CD14-positive monocyte (primary cell): ENCODE data around the gene TYR. TPM values are rescaled to one million over a fixed set of nuclear protein-coding genes. Genes with fewer than 3 reads are reported as not detected.

Experiments
- DNase-seq, 3 donors: peaks; one replicate each; pipeline ENCODE4 v3.0.0-alpha.2; 2011 to 2022
- H2AFZ ChIP-seq: 2 replicates; pipeline ENCODE4 v1.6.0; 2012; ENCODE audit warnings: mild to moderate bottlenecking, low read depth, low read length, inconsistent platforms; ENCODE audit not compliant: insufficient read depth, poor library complexity, severe bottlenecking
- H3K27ac ChIP-seq, 2 donors: 1 replicate in 1 of 2; 2 replicates in 1 of 2; pipeline ENCODE4 v1.5.1; 2012 to 2013; ENCODE audit warnings: low read length in 2 of 2, control low read depth in 1 of 2, inconsistent platforms in 1 of 2, low read depth in 1 of 2, mild to moderate bottlenecking in 1 of 2
- H3K27me3 ChIP-seq, 2 donors: one replicate each; pipeline versions ENCODE4 v1.6.0 to v1.6.1; 2011 to 2013; ENCODE audit warnings: low read length in 2 of 2; ENCODE audit not compliant: control insufficient read depth in 2 of 2, insufficient read depth in 2 of 2
- H3K36me3 ChIP-seq, 2 donors: replicated peaks in 1 of 2; 1 replicate in 1 of 2; 2 replicates in 1 of 2; pipeline versions ENCODE4 v1.5.1 to v1.6.1; 2012 to 2013; ENCODE audit warnings: low read length in 2 of 2, control low read depth in 1 of 2, inconsistent platforms in 1 of 2, mild to moderate bottlenecking in 1 of 2; ENCODE audit not compliant: insufficient read depth in 2 of 2, control insufficient read depth in 1 of 2
- H3K4me1 ChIP-seq, 2 donors: 1 replicate in 1 of 2; 2 replicates in 1 of 2; pipeline versions ENCODE4 v1.5.1 to v1.6.1; 2012 to 2013; ENCODE audit warnings: low read length in 2 of 2, control low read depth in 1 of 2, inconsistent platforms in 1 of 2, mild to moderate bottlenecking in 1 of 2, moderate library complexity in 1 of 2; ENCODE audit not compliant: insufficient read depth in 2 of 2, control insufficient read depth in 1 of 2
- H3K4me2 ChIP-seq: replicated peaks from 2 replicates; pipeline ENCODE3; 2012; ENCODE audit warnings: low read length, moderate library complexity, mild to moderate bottlenecking; ENCODE audit not compliant: poor library complexity, severe bottlenecking; ENCODE audit errors: extremely low read depth
- H3K4me3 ChIP-seq, 3 experiments: fragments of 200-600 bp in 1 of 3; sonication (generic) in 1 of 3; replicated peaks in 1 of 3; 1 replicate in 2 of 3; 2 replicates in 1 of 3; pipeline ENCODE4 v1.5.1; 2011 to 2013; ENCODE audit warnings: low read length in 3 of 3, mild to moderate bottlenecking in 3 of 3, control low read depth in 2 of 3, low read depth in 2 of 3, inconsistent platforms in 1 of 3, moderate library complexity in 1 of 3
- H3K79me2 ChIP-seq: 2 replicates; pipeline ENCODE4 v1.6.0; 2012; ENCODE audit warnings: mild to moderate bottlenecking, control low read depth, inconsistent platforms, low read length, moderate library complexity; ENCODE audit not compliant: insufficient read depth
- H3K9ac ChIP-seq: 2 replicates; pipeline ENCODE4 v1.6.0; 2017; ENCODE audit warnings: low read length, mild to moderate bottlenecking; ENCODE audit not compliant: insufficient read depth, poor library complexity, severe bottlenecking
- H3K9me3 ChIP-seq, 2 donors: replicated peaks in 1 of 2; 1 replicate in 1 of 2; 2 replicates in 1 of 2; pipeline versions ENCODE4 v1.5.1 to v1.6.1; 2012 to 2013; ENCODE audit warnings: low read length in 2 of 2, control low read depth in 1 of 2; ENCODE audit not compliant: control insufficient read depth in 1 of 2, insufficient read depth in 1 of 2
- H4K20me1 ChIP-seq: 2 replicates; pipeline ENCODE4 v1.6.0; 2012; ENCODE audit warnings: mild to moderate bottlenecking, low read length, control low read depth, moderate library complexity; ENCODE audit not compliant: insufficient read depth
- H3K27ac Mint-ChIP-seq, 7 donors: one replicate each; pipeline ENCODE4 v1.8.0; 2020; ENCODE audit warnings: mild to moderate bottlenecking in 7 of 7, mixed read lengths in 7 of 7, moderate library complexity in 6 of 7, inconsistent platforms in 2 of 7
- H3K27me3 Mint-ChIP-seq, 3 donors: one replicate each; pipeline ENCODE4 v1.8.0; 2021 to 2022; ENCODE audit warnings: low read depth in 3 of 3, mild to moderate bottlenecking in 3 of 3, mixed read lengths in 3 of 3, moderate library complexity in 3 of 3, inconsistent platforms in 1 of 3
- H3K36me3 Mint-ChIP-seq, 2 donors: one replicate each; pipeline ENCODE4 v1.8.0; 2020; ENCODE audit warnings: mixed read lengths in 2 of 2, inconsistent platforms in 1 of 2, mild to moderate bottlenecking in 1 of 2
- H3K4me1 Mint-ChIP-seq: one replicate; pipeline ENCODE4 v1.8.0; 2020; ENCODE audit warnings: mild to moderate bottlenecking, mixed read lengths
- H3K4me3 Mint-ChIP-seq, 2 donors: one replicate each; pipeline ENCODE4 v1.8.0; 2020; ENCODE audit warnings: mild to moderate bottlenecking in 2 of 2, mixed read lengths in 2 of 2, moderate library complexity in 1 of 2
- H3K9me3 Mint-ChIP-seq, 7 donors: one replicate each; pipeline ENCODE4 v1.8.0; 2020 to 2022; ENCODE audit warnings: mixed read lengths in 7 of 7, mild to moderate bottlenecking in 6 of 7, moderate library complexity in 6 of 7, inconsistent platforms in 2 of 7
- CTCF ChIP-seq: fragments of 200-600 bp; IDR thresholded peaks from one replicate; pipeline ENCODE4 v1.8.0; 2022; ENCODE audit warnings: antibody characterized with exemption, mild to moderate bottlenecking
- WGBS: methylation state at CpG from one replicate; pipeline ENCODE4 v1.1.5; 2013; ENCODE audit warnings: missing lambda C conversion rate; ENCODE audit not compliant: insufficient coverage; 5-methylcytosine and 5-hydroxymethylcytosine counted together
- intact Hi-C, 2 donors: fragments of 100-400 bp; cut with micrococcal nuclease; formaldehyde crosslinking; loops; one replicate each; pipeline versions ENCODE4 v1.15.0 to v1.15.1; 2023
- polyA plus RNA-seq, 3 donors: library from polyadenylated mRNA; depleted of rRNA in 1 of 3; unstranded in 2 of 3; stranded (reverse) in 1 of 3; fragments of 300-500 nt in 2 of 3; fragments of >200 nt in 1 of 3; fragmentation: Illumina TruSeq in 2 of 3; gene quantifications; 1 replicate in 2 of 3; 2 replicates in 1 of 3; pipeline ENCODE4 v1.2.3, GENCODE V29; 2012 to 2021

The TYR gene
- polyA plus RNA-seq, 3 donors = not detected

GRCh38 chr11:89220684-89221339 lies 43.1 kb downstream of the TYR start:
- Histone ChIP-seq H3K79me2 (no peaks in the 10 kb centered on the region), H2AFZ (no peak overlapping the region), H3K4me2 (no peak overlapping the region), H3K9ac (no peak overlapping the region), H3K27ac (no peak overlapping the region), H3K4me1 (no peaks in the 10 kb centered on the region), H4K20me1 (no peaks in the 10 kb centered on the region), H3K36me3 (no peaks in the 10 kb centered on the region), H3K27me3 (no peaks in the 10 kb centered on the region), H3K4me3 (no peak overlapping the region), H3K9me3 (no peaks in the 10 kb centered on the region)
- H3K9me3 Mint-ChIP-seq = peaks cover 0 to 7% (median 0%) of the 10 kb centered on the region in 7 donors
- H3K36me3 Mint-ChIP-seq = no peaks in the 10 kb centered on the region
- H3K4me1 Mint-ChIP-seq = no peaks in the 10 kb centered on the region
- DNase-seq = no peak
- H3K27me3 Mint-ChIP-seq = no peaks in the 10 kb centered on the region
- no peak overlapping the region for H3K27ac Mint-ChIP-seq
- H3K4me3 Mint-ChIP-seq = no peak overlapping the region
- TF ChIP-seq CTCF = no peak
- no CpG with 5 or more reads among the region's 8 CpGs for WGBS
- intact Hi-C loops = no loop called here

GRCh38 chr11:89235083-89235482 lies 57.4 kb downstream of the TYR start:
- Histone ChIP-seq H2AFZ (no peak overlapping the region), H3K79me2 (no peaks in the 10 kb centered on the region), H3K4me2 (no peak overlapping the region), H3K9ac (no peak overlapping the region), H3K9me3 (no peaks in the 10 kb centered on the region), H3K36me3 (no peaks in the 10 kb centered on the region), H3K27ac (no peak overlapping the region), H4K20me1 (no peaks in the 10 kb centered on the region), H3K4me1 (no peaks in the 10 kb centered on the region), H3K27me3 (no peaks in the 10 kb centered on the region), H3K4me3 (no peak overlapping the region)
- TF ChIP-seq CTCF = no peak
- Mint-ChIP-seq H3K27me3 (no peaks in the 10 kb centered on the region), H3K27ac (no peak overlapping the region), H3K4me3 (no peak overlapping the region), H3K9me3 (peaks cover 0 to 7% (median 0%) of the 10 kb centered on the region in 7 donors), H3K4me1 (no peaks in the 10 kb centered on the region), H3K36me3 (no peaks in the 10 kb centered on the region)
- no CpG with 5 or more reads among the region's 1 CpG for WGBS
- intact Hi-C loops = no loop called here
- DNase-seq = no peak
